GM18498 (cell line): ENCODE results near the gene NR4A1.

Source experiments
- ATAC-seq: cut with Tn5 transposase; IDR thresholded peaks from one replicate; pipeline ENCODE4 v1.9.1; 2021; ENCODE audit warnings: mild to moderate bottlenecking, moderate library complexity; ENCODE audit not compliant: unreplicated experiment

The NR4A1 gene

DNA sequence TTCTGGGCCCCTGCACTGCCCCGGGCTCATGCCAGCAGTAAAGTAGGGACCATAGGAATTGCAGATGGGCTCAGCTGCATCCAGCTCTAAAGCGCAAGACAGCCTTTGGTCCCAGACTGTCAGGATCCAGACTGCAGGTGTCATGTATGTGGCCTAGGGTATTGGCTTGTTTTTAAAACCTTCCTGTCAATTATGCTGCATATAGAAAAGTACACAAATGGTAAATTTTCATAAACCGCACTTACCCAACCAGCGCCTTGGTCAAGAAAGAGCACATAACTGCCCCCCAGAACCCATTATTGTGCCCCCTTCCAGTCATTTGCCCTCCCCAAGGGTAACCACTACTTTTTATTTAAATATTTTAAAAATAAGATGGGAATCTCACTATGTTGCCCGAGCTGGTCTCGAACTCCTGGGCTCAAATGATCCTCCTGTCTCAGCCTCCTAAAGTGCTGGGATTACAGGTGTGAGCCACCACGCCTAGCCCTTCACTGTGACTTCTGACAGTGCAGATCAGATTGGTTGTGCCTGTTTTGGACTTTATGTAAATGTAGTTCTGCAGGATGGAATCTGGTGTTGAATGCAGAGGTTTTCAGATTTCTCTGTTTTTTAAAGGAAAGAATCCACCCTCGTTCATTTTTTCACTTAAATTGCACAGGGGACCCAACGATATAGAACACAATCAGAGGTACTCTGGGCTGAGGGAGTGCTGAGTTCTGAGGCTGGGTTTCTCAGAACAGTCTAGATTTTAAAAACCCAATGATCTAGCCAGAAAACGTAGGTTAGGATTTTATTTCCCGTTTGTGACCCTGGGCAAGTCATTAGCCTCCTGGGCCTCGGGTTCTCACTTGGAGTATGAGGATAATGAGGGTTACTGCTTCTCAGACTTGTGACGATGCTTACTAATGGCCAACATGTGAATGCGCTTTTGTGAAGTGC is 6.7 kb downstream of the NR4A1 start:
- ATAC-seq, result no peak

DNA sequence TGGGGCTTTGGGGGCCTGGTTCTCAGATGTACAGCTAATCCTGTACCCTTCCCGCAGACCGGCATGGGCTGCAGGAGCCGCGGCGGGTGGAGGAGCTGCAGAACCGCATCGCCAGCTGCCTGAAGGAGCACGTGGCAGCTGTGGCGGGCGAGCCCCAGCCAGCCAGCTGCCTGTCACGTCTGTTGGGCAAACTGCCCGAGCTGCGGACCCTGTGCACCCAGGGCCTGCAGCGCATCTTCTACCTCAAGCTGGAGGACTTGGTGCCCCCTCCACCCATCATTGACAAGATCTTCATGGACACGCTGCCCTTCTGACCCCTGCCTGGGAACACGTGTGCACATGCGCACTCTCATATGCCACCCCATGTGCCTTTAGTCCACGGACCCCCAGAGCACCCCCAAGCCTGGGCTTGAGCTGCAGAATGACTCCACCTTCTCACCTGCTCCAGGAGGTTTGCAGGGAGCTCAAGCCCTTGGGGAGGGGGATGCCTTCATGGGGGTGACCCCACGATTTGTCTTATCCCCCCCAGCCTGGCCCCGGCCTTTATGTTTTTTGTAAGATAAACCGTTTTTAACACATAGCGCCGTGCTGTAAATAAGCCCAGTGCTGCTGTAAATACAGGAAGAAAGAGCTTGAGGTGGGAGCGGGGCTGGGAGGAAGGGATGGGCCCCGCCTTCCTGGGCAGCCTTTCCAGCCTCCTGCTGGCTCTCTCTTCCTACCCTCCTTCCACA is 7.6 kb downstream of the NR4A1 start:
- no peak for ATAC-seq

DNA sequence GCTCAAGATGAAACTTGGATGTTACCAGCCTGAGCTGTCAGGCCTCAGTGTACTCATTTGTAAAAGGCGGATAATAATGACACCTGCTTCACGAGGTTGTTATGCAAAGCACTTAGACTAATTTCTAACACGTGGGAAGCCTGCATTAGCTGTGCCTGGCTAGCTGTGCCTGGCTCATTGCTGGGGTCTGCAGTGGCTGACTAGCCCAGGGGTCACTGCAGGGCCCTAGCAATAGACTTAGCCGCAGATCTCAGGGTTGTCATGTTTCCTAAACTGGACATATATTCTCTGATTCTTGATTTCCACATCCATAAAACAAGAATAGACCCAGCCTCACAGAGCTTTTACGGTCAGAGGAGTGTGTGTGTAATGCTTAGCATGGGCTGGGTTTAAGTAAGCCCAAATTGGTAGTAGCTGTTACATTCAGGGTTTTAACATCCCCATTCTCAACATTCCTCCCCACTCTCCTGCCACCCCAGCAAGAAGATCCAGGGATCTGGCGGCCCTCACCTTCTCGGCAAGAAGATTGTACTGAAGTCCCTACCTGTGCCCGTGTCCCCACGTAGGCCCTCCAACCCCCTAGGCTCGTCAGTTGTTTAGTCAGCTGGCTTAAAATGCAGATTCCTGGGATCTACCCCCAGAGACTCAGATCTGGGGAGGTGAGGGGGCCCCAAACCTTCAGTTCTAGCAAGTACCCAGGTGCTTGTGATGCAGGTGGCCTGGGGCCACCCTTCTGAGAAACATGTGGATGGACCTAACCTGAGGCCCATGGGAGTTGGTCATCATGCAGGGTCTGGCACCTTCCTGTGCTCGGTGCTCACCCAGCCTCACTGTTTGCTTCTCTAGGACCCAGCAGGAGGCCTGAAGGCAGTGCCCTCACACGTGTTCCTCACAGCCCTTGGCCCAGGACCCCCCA is 8.6 kb downstream of the NR4A1 start:
- ATAC-seq, result no peak

DNA sequence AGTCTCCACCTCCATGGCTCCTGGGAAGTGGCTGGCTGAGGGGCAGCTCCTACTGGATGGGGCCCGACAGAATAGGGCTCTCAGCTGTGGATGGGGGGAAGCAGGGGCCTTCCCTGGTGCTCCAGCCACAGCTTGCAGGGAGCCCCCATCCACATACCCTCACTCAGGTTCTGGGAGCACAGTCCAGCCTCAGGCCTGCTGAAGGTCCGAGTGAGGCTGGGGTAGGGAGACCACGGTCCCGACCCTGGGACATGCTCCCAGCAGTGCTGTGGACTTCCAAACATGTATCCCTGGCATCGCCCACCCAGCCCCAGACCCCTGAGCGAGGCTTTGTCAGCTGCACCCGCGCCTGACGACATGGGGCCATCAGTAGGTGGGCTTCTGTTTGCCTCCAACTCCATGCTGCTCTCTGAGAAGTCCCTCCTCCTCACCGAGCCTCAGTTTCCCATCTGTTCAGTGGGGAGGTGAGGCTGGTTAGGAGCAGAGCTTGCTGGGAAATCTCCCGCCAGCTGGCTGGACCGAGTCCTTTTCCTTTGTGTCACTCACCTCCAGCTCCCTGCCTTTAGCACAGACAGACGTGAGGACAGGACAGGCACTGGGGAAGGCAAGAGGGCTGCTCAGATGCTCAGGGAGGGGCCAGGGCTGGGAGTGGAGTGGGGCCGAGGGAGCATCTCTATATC is 9.4 kb downstream of the NR4A1 start:
- no peak for ATAC-seq

DNA sequence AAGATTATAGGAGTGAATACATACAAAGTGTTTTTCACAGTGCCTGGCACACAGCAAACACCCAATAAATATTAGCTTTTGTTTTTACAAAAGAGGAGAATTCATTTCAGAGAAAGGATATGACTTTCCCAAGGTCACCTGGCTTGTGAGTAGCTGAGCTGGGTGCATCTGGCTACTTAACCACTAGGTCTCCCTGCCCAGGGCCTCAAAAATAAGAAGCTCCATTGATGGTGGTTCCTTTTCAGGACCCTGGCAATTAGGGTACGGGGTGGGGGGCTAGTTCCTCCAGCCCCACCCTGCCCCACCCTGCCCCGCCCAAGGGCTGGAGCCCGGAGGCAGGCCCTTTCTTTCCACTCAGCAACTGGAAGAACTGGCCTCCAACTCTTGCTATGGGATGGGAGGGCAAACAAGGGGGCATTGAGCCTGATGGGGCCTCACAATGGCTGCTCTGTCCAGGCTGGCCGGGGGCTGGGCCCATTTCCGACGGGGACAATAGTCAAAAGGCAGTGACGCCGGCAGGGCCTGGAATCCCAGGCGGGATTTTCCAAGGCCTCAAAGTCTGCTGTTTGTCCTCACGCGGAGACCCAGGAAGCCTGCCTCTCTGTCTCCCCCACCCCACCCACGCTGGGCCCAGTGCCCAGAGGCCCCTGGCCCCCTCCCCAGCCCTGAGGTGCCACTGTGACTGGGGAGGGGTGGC is 10.4 kb downstream of the NR4A1 start:
- ATAC-seq, result no peak

DNA sequence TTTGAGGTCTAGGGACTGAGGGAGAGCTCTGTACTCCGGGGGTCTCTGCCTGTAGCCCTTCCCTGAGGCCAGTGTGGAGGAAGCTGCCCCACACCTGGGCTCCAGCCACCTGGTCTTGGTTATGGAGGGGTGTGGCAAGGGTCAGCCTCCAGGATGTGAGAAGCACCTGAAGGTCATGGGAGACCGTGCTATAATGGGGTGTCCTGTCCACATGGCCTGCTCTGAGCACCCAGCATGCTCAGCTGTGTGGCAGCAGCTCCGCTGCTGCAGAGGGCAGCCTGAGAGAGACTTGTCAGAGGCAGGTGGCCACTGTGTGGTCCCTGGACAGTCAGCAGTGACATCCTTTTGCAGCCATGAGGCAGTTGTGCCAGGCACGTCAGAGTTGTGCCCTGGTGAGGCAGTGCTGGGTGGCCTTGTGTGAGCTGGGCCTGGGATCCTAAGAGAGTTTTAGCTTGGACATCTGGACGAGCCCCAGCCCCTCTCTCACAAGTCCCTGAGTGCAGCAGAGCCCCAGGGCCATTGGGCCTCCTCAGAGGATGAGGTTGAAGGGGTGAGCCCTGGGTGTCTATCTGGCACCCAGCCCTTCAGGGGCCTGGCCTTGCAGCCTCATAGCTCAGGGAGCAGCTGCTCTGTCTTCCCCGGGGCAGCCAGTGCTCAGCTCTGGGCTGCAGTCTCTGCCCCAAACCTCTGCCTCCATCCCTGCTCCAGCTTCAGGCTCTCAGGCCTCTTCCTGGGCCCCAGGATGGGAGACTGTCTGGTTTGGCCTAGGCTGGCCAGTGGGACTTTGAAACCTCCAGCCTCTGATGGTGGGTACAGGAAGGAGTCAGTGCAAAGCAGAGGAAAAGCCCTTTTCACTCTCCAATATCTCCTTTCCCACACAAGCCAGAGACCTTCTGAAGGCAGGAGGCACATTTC is 11.2 kb downstream of the NR4A1 start:
- ATAC-seq, result no peak

DNA sequence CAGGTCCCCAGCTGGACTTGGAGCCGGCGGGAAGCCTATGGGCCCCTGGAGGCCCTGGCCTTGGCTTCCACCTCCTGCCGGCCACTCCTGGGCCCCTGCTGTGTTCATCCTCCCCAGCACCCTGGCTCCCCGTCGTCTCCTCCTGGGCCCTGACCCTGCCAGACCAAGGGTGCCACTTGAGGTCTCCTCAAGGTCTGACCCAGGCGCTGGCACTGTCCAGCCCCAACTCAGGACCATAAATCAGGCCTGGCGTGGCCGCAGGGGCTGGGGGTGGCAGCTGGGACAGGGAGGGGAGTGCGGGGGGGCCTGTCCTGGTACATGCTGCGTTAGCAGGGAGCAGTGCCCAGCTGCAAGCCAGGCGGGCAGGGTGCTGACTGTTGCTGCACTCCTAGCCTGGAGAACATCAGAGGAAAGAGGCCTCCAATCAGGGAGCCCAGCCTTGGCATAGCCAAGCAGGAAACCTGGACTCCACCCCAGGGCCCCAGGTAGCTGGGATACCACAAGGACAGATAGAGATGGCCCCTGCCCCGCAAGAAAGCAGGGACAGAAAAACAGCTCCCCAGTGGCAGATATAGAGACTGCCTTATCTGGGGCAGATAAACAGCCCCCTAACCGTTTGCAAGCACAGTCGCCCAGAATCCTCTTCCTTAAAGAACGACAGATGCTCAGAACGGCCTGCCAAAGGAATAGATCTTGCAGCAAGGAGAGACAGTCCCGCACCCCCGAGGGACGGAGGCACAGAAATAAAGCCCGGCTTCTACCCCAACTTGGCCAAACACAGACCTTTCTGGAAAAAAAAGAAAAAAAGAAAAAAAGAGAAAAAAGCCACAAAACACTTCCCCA is 12.1 kb downstream of the NR4A1 start:
- no peak for ATAC-seq

DNA sequence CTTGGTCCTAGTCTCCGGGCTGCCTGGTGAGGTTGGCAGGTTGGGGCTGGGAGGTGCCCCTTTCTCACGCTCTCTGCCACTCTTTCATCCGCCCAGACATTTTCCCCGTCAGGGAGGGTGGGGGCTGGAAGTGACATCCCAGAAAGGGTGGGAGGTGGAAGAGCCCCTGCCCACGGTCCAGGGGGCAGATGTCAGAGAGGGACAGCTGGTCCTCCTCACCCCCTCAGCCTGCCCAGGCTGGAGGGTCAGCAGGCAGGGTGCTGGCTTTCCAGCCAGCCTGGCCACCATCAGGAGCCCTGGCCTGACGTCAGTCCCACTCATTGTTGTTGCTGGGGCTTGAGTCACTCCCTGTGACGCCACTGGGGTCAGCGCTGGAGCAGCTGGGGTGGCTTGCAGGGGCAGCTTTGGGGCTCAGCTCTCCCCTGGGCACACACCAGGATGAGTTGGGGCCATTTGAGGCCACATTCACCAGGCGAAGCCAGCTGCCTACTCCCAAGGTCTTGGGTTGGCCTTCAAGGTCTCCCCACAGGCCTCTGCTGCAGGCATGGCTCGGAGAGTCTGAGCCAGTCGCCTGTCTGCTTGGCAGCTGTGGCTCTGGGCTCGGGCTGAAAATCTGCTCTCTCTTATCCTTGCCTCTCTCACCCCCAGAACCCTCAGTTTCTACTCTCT is 12.9 kb downstream of the NR4A1 start:
- no peak for ATAC-seq

DNA sequence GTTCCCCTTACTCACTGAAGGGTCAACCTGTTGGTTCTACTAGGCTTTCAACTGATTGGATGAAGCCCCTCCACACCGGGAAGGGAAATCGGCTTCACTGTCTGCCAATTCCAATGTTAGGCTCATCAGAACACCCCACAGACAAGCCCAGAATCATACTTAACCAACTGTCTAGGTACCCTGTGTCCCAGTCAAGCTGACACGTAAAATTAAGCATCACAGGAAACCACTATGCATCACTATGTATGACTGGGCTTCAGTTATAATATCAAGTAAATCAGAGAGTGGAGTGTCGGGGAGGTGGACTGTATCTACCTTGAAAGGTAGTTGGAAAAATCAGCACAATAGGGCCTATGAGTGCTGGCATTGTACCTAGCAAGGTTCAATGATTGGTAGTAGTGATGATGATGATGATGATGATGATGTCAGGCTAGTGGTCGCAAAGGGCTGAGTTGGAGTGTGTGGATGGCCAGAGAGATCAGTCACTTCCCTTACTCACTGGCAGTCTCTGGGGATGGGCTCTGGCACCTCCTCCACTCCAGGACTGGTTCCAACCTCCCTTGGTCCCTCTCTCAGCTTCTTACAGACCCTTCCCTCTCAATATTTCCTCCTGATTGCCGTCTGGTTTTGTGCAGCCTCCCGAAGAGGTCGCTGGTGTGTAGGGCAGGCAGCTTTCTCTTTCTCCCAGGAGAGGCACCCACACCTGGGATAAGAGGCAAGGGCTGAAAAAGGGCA is 15.3 kb downstream of the NR4A1 start:
- ATAC-seq, result no peak

DNA sequence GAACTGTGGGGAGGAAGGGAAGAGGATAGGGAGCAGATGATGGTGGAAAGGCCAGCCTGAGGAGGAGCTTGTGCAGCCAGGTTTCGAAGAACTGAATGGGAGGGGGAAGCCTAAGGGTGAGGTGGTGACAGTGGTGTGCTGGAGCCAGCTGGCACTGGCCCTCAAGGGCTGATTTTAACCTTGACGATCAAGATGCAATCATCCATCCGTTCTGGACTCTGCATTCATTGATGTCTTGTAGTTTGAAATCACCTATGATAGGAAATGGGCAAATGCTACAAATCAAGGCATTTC is 15.8 kb downstream of the NR4A1 start:
- ATAC-seq, result no peak

DNA sequence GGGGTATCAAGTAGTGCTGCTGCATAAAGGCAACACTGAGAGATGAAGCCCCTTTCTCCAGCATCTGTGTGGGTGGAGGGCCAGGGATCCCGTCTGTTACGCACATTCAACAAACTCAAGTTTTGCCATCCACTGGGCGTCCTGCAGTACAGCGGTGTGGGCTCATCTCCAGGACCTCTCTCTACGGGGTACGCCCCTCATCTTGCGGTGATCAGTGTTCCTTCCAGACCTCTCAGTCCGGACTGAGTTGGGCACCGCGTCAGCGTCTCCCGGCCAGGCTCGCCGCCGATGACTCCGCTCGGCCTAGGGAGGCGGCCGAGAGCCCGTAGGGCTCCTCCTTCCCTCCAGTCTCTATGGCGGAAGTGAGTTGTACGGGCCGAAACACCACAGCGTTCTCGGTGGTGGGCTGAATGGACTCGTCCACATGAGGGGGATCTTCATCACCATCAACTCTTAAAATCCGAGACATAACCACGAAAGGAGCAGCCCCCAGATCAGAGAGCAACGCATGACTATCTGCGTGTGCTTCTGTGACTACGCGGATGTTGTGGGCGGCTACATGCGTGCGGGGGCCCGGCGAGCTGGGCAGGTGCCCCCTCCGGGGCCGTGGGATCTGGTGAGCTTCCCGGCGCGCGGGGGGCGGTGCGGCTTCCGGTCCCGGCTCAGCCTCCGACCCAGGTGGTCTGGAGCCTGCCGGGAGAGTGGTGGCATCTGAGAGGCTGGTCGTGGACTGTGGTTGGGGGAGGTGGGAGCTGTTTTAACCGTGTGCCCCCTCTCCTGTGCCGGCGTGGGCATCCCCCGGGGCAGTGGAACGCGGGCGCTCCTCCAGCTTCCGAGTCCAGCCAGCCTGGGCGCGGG is 18.3 kb downstream of the NR4A1 start, which contains the start of gene ATG101:
ATG101 (plus strand) TSS at position 652 of the 858 bp plus-strand sequence. CDS start 3,673 bp downstream, outside the sequence.
- peak; percentile 96 for ATAC-seq

DNA sequence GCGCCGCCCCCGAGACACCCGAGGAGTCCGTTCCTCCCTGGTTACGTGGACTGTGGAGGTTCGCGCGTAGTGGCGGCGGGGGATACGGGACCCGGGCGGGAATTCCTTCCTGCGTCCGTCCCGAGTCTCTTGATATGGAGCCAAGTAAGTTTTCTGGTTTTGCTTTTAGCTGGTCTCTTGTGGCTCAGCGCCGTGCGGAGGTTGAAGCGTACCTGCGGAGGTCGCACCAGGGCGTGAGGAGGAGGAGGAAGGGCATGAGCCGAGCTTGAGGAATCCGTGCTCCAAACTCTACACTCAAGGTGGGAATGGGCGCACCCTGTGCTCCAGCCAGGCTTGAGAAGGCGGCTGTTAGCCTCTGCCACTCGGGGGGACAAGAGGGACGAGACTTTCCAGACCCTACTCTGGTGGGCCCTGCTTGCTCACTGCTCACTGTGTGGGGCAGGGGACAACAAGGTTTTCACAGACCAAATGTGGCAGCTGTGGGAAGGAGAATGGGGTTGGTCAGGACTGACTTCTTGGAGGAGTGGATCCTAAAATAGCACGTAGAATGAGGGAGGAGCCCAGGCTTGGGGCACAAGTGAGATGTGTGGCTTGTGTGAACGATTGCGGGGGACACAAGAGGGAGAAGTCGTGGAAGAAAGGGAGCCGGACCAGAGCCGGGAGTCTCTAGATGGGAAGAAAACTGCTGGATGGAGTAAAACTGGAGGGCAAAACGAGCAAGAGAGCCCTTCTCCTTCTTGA is 19.1 kb downstream of the NR4A1 start:
- peak; percentile 24 for ATAC-seq

DNA sequence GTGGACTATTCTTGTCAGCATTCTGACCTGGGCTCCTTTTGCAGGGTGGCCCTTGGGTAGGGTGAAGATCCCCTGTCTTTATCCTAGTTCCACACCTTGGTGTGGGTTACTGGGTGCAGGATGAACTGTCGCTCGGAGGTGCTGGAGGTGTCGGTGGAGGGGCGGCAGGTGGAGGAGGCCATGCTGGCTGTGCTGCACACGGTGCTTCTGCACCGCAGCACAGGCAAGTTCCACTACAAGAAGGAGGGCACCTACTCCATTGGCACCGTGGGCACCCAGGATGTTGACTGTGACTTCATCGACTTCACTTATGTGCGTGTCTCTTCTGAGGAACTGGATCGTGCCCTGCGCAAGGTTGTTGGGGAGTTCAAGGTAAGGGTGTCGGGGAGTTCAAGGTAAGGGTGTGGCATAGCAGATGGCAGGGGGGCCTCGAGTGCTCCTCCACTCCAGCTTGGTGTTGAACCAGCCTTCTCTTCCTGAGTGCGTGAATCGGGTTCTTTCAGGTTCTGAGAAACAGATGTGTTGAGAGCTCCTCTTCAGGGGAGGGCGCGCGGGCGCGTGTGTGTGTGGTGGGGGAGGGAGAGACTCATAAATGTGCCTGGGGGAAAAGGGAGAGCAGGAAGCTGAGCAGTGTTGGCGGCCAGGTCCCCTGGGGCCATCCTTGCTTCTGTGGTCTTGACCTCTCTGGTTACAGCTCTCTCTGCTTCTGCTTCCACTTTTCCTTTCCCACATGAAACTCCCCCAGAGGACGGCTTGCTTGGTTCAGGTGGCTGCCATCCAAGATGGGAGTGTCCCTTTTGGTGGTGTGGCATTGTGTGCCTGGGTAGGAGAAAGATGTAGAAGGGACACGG is 22.5 kb downstream of the NR4A1 start:
- no peak for ATAC-seq
